Measurements from ENCODE around the gene FOXF1.

The FOXF1 gene

DNA sequence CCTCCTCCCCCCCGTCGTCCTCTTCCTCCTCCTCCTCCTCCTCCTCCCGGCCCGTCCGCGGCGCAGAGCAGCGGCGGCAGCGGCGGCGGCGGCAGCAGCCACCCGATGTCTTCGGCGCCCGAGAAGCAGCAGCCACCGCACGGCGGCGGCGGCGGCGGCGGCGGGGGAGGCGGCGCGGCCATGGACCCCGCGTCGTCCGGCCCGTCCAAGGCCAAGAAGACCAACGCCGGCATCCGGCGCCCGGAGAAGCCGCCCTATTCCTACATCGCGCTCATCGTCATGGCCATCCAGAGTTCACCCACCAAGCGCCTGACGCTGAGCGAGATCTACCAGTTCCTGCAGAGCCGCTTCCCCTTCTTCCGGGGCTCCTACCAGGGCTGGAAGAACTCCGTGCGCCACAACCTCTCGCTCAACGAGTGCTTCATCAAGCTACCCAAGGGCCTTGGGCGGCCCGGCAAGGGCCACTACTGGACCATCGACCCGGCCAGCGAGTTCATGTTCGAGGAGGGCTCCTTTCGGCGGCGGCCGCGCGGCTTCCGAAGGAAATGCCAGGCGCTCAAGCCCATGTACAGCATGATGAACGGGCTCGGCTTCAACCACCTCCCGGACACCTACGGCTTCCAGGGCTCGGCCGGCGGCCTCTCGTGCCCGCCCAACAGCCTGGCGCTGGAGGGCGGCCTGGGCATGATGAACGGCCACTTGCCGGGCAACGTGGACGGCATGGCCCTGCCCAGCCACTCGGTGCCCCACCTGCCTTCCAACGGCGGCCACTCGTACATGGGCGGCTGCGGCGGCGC is at the start of gene FOXF1:
Gene FOXF1, plus strand, starts transcription at position 63 of the 797 bp plus-strand sequence. Its CDS starts 43 bp downstream, at position 106.
- DNase-seq = peak in 1 of 2 experiments; percentile 37

DNA sequence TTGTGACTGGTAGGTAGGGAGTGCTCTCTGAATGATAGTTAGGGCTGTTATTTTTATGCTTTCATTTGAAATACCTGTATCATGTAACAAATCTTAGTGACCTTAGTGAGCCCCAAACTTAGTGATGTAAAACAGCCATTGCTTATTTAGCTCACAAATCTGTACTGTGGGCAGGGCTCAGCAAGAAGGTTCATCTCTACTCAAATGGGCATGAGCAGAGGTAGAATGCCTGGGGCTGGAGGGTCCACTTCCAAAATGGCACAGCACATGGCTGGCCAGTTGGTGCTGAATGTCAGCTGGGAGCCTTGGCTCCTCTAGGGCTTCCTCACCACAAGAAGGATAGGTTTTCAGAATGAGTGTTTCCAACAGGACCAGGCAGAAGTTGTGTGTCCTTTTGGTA is 49.3 kb upstream of the FOXF1 start:
- DNase-seq = no peak

DNA sequence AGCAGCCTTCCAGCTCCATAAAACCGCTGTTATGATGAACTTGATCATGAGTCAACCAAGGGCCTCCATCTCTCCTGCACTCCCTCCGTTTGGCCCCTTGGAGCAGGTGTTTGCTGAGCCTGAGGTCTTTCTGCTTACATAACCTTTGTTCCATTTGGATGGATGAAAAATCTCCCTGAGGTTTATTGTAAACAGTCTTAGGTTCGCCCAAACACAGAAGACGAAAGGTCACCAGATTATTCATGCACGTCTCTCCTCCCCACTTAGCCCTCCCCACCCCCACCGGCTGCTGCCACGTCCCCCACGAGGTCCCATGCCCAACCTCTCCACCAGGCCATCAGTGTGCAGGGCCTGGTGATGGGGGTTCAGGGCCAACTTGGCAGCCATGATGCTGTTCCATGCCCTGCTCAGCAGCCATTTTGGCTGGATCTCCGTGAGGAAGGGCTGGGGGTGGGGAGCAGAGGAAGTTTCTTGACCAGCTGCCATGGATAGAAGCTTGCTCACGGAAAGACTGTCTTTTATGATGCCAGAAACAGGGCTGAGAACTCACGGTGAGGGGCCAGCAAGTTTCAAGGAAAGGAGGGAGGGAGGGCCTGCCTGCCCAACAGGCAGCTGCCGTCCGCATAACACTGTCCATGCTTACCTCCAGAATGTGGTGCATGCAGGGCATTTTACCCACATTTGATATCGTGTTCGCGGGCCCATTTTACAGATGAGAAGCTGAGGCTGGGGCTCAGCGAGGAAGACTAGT is 47.8 kb upstream of the FOXF1 start:
- DNase-seq = no peak

- no peak for DNase-seq
Observed at GRCh38 chr16:86464044-86464443, 46.3 kb upstream of the FOXF1 start.

DNA sequence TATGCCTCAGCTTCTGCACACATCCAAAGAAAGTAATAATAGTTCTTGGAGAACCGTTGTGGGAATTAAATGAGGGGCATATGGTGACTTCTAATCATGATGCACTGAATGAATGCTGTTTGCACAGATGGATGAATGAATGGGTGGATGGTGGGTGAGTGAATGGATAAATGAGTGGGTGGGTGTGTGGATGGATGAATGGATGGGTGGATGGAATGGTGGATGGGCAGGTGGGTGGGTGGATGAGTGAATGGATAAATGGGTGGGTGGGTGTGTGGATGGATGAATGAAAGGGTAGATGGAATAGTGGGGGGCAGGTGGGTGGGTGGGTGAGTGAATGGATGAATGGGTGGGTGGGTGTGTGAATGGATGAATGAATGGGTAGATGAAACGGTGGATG is 44.9 kb upstream of the FOXF1 start:
- no peak for DNase-seq

GRCh38 chr16:86466696-86467406 is 43.5 kb upstream of the FOXF1 start:
- no peak for DNase-seq

GRCh38 chr16:86467490-86467889 is 42.8 kb upstream of the FOXF1 start:
- no peak for DNase-seq

DNA sequence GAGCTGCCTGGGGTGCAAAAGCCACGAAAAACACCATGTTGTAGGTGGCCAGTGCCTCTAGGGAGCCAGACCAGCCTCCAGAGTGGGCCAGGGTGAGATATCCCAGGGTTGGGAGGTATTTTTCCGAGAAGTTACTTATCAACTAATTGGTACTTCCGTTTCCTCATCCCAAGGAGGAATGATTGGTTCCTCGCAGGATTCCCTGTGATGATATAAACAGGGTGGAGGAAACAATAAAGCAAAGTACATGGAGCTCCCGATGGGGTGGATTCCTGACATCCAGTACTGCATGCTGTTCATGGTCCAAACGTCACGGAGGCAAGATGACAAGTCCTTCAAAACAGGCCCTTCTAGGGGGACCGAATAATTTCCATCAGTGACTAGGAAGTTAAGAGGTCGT is 39.4 kb upstream of the FOXF1 start:
- DNase-seq = no peak

DNA sequence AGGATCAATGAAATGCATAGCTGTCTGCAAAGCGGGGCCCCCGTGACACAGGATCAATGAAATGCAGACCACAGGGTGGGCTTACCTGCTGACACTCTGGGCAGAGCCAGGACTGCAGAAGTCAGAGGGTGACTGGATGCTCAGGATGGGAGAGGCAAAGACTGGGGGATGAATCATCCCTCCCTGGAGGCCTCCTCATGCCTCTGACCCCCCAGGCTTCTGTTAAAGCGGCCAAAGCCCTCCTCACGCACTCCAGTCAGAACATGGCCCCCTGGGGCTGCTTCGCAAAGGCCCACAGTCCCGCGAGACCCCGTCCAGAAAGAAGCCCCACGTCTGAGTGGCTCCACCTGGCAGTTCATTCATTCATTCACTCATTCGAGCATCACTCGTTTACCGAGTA is 38.4 kb upstream of the FOXF1 start:
- DNase-seq = no peak

DNA sequence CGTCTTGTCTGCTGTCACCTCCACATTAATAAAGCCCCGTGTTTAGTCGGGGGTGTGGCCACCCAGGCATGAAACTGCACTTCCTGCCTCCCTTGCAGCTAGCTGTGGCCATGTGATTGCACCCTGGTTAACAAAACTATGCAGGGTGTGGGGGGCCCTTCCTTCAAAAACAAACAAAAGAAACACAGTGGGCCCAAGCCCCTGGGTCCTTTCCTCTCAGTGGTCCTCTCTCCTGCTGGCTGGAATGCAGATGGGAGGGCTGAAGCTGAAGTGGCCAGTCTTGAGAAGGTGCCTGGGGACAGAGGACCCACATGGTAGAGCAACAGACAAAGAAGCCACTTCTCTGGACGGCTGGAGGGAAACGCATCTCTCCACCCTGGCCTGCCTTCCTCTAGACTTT is 38.0 kb upstream of the FOXF1 start:
- no peak for DNase-seq

DNA sequence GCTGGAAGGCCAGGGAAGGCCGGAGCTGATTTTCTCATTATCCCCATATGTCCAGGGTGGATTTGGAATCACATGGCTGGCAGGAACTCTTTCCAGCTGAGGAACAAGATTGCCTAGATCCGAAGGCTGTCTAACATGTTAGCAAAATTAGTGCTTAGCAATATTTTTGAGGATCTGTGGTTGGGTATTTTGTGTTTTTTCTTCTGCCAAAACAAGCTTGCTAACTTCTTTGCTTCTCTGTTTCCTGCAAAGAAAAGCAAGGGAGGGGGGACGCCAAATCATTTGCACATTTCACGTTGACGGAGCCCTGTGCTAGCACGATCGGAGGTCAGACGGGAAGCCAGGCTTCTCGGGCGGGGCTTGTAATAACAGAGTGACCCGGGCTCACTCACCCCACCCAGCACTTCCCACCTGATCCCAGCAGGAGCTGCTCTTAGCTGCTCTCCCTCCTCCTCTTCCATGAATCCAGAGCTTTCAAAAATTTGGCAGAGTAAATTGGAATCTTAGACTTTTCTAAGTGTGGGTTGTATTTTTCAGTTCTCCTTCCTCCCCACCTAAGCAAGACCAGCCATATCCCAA is 33.3 kb upstream of the FOXF1 start:
- no peak for DNase-seq

DNA sequence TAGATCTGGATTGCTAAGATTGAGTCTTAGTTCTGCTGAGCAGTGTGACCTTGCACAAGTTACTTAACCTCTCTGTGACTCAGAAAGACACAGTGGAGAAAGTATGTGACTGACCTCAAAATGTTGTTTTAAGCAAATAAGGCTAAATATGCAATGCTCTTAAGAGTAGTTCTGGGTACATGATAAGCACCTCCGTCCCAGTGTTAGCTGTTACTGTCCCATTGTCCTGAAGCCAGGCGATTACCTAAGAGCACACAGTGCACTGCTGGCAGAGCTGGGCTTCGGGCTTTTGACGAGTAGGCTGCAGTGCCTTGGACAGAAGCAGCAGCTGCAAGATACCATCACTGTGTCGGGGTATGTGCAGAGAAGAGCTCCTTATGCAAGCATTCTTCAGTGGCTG is 32.7 kb upstream of the FOXF1 start:
- DNase-seq = no peak

DNA sequence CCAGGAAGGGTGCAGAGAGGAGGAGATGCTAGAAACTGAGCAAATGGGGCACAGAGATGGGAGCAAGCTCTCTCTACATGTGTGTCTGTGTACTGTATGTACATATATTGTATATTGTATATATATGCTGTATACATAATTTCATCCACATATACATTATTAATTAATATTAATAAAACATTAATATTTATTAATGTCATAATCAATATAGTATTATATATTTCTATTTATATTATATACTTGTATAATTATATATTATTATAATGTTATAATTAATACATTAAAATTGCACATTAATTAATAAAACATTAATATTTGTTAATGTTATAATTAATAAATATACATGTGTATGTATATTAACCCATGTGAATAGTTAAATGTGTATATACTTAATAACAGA is 31.5 kb upstream of the FOXF1 start:
- no peak for DNase-seq

GRCh38 chr16:86479419-86479818 is 30.9 kb upstream of the FOXF1 start:
- no peak for DNase-seq

DNA sequence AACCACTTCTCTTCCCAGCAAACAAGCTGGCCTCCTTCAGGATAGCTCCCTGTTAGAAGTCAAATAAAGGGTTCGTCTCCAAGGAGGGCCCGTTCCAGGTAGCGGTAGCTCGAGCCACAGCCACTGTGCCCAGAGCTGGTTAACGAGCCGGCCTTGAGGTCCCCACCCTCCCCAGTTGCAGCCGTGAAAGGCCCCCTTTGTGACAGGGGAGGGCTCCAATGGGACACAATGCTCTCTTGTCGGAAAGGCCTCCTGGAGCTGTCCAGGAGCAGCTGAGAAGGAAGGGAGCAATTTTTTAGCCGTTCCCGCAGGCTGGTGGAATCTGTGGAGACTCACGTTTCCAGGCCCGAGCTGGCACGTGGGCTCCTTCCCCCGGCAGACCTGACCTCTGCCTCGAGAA is 29.9 kb upstream of the FOXF1 start:
- DNase-seq = no peak

DNA sequence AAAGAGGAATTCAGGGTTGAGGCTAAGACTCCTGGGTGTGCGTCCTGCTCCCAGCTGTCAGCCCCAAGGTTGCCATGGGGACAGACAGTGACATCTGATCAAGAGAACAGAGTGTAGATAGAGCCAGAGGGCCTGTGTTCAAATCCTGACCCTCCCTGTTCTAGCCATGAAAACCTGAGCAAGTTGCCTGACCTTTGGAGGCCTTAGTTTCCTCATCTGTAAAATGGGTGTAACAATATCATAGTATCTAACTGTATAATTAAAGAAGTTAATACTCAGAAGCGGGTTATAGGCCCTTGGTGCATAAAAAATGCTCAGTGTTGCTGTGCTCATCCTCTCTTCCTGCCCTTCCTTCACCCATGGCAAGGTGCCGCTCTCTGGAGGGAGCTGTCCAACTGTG is 28.7 kb upstream of the FOXF1 start:
- peak in 1 of 2 experiments; percentile 13 for DNase-seq

DNA sequence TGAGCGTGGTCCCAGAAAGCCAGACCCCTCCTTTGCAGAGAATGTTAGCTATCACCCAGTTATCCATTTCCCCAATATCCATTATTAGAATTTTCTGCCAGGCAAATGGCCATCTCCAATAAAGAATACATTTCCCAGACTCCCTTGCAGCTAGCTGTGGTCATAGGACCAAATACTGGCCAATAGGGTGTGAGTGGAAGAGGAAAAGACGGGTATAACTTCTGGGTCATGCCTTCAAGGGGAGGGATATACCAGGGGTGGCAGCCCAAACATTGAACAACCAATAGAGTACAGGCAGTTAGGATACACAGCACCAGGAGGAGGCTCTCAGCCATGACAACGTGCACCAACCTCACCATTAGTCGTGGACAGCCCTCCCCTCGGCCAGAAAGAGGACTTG is 26.1 kb upstream of the FOXF1 start:
- DNase-seq = no peak

- DNase-seq = no peak
Observed at GRCh38 chr16:86485746-86486145, 24.6 kb upstream of the FOXF1 start.

- no peak for DNase-seq
Observed at GRCh38 chr16:86490859-86491639, 19.3 kb upstream of the FOXF1 start.

DNA sequence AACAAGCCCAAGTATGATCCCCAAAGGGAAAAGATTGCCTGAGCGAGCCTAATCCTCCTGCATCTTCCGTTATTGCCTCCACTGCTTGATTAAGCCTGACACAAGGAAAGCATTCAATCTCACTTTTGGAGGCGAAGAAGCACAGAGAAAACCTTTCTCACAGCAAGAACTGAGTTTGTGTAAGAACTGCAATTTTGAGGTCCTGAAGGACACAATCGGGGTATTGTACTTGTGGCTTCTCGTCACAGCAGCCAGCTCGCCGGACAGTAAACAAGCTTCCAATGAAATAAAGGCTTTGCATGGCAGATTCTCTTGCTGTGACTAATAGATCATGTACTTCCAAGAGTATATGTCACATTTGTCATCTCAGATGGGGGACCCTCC is 18.7 kb upstream of the FOXF1 start:
- DNase-seq = no peak

DNA sequence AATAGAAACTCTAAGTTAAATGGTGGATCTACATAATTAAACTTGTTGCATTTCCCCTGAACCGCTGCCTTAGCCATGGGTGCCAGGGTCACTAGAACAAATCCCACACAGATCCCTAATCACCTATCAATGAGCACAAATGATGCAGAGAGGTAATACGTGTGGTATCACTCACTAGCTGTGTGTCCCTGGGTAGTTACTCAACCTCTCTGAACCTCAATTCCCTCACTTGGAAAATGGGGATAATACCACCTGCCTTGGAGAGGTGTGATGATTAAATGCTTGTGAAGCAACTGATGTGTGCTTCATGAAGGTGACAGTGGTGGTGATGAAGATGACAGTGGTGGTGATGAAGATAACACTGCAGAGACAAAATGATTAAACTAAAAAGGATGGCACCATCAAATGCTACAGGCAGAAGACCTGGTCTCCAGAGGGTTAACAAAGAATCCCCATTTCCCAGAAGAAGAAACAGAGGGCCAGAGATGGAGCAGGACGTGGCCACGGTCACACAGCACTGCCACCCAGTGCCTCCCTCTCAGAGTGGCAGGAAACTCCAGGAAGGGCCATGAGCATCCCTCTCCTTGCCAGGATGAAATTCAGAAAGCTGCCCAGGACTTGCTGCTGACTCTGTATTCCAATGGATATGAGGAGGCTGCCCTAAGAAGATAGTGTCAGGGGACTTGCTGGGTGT is 17.9 kb upstream of the FOXF1 start:
- DNase-seq = no peak

Measured in NCI-H524 (cell line).